Parathyroid adenoma (tissue), 2 donors: ENCODE results near the gene RARS1.
"Not testable (repeated sequence)": the region's sequence is repeated elsewhere in the genome, so short reads cannot be mapped to it uniquely, and the experiment has no call there.

ENCODE experiments used
- H2AFZ ChIP-seq: fragments of 300-600 bp; sonication (generic); one replicate; pipeline ENCODE4 v1.7.0; 2017; ENCODE audit warnings: antibody characterized with exemption, mild to moderate bottlenecking
- H3K27ac ChIP-seq: fragments of 300-600 bp; sonication (generic); one replicate; pipeline ENCODE4 v1.7.0; 2017
- H3K27me3 ChIP-seq: fragments of 300-600 bp; sonication (generic); one replicate; pipeline ENCODE4 v1.7.0; 2017; ENCODE audit warnings: low read length; ENCODE audit not compliant: control insufficient read depth, insufficient read depth
- H3K36me3 ChIP-seq: fragments of 300-600 bp; sonication (generic); one replicate; pipeline ENCODE4 v1.7.0; 2017; ENCODE audit warnings: low read length; ENCODE audit not compliant: control insufficient read depth, insufficient read depth
- H3K4me1 ChIP-seq: fragments of 300-600 bp; sonication (generic); one replicate; pipeline ENCODE4 v1.7.0; 2017; ENCODE audit warnings: control low read depth
- H3K4me2 ChIP-seq: fragments of 300-600 bp; sonication (generic); one replicate; pipeline ENCODE4 v1.7.0; 2017; ENCODE audit warnings: low read length
- H3K4me3 ChIP-seq: fragments of 300-600 bp; sonication (generic); one replicate; pipeline ENCODE4 v1.7.0; 2017; ENCODE audit warnings: low read depth, low read length
- H3K79me2 ChIP-seq: fragments of 300-600 bp; sonication (generic); one replicate; pipeline ENCODE4 v1.7.0; 2017; ENCODE audit warnings: control low read depth
- H3K9ac ChIP-seq: fragments of 300-600 bp; sonication (generic); one replicate; pipeline ENCODE4 v1.7.0; 2017; ENCODE audit warnings: mild to moderate bottlenecking
- H3K9me3 ChIP-seq: fragments of 300-600 bp; sonication (generic); one replicate; pipeline ENCODE4 v1.7.0; 2017; ENCODE audit warnings: low read length; ENCODE audit not compliant: control insufficient read depth
- TF ChIP-seq, protein P1 (sequence below): fragments of 300-600 bp; sonication (generic); IDR thresholded peaks from one replicate; pipeline ENCODE4 v1.7.0; 2017; ENCODE audit warnings: antibody characterized with exemption, mild to moderate bottlenecking
- donor health status: primary hyperparathyroidism.

RARS1 gene

DNA sequence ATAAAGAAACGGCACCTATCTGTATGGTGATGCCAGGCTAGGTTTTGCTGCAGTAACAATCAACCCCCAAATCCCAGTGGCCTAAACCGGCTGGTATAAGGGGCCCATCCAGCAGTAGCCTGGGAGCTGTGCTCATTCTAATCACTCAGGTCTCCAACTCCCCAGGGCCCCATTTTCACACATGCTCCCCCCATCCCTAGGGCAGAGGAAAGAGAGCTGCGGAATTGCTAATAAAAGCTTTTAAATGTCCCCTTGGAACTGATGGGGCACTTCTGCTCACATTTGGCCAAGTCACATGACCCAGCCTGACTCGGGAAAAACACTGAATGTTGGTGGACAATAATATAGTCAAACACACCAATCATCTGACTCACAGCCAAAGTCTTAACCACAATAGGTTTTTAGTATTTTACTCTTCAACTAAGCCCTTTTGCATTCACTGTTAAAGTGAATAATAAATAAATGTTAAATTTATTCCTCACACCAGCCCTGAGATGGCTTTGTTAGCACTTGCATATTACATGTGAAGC lies 44.4 kb downstream of the RARS1 start:
- no peak overlapping the region for H3K4me3 ChIP-seq
- no peak overlapping the region for H3K9ac ChIP-seq
- H2AFZ ChIP-seq: no peak overlapping the region
- H3K27ac ChIP-seq: no peak overlapping the region
- no peaks in the 10 kb centered on the region for H3K27me3 ChIP-seq
- peaks cover 3% of the 10 kb centered on the region for H3K4me1 ChIP-seq
- TF ChIP-seq, protein P1, sequence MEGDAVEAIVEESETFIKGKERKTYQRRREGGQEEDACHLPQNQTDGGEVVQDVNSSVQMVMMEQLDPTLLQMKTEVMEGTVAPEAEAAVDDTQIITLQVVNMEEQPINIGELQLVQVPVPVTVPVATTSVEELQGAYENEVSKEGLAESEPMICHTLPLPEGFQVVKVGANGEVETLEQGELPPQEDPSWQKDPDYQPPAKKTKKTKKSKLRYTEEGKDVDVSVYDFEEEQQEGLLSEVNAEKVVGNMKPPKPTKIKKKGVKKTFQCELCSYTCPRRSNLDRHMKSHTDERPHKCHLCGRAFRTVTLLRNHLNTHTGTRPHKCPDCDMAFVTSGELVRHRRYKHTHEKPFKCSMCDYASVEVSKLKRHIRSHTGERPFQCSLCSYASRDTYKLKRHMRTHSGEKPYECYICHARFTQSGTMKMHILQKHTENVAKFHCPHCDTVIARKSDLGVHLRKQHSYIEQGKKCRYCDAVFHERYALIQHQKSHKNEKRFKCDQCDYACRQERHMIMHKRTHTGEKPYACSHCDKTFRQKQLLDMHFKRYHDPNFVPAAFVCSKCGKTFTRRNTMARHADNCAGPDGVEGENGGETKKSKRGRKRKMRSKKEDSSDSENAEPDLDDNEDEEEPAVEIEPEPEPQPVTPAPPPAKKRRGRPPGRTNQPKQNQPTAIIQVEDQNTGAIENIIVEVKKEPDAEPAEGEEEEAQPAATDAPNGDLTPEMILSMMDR: no peak
- H3K9me3 ChIP-seq: no peaks in the 10 kb centered on the region
- H3K36me3 ChIP-seq: no peaks in the 10 kb centered on the region
- no peak overlapping the region for H3K4me2 ChIP-seq
- no peaks in the 10 kb centered on the region for H3K79me2 ChIP-seq

GRCh38 chr5:168531191-168531590 lies 44.9 kb downstream of the RARS1 start:
- Histone ChIP-seq H3K9me3 (no peaks in the 10 kb centered on the region), H3K4me3 (no peak overlapping the region), H3K36me3 (no peaks in the 10 kb centered on the region), H2AFZ (no peak overlapping the region), H3K4me2 (no peak overlapping the region), H3K4me1 (peaks cover 3% of the 10 kb centered on the region), H3K9ac (no peak overlapping the region), H3K27me3 (no peaks in the 10 kb centered on the region), H3K27ac (no peak overlapping the region), H3K79me2 (no peaks in the 10 kb centered on the region)
- TF ChIP-seq, protein P1: no peak

DNA sequence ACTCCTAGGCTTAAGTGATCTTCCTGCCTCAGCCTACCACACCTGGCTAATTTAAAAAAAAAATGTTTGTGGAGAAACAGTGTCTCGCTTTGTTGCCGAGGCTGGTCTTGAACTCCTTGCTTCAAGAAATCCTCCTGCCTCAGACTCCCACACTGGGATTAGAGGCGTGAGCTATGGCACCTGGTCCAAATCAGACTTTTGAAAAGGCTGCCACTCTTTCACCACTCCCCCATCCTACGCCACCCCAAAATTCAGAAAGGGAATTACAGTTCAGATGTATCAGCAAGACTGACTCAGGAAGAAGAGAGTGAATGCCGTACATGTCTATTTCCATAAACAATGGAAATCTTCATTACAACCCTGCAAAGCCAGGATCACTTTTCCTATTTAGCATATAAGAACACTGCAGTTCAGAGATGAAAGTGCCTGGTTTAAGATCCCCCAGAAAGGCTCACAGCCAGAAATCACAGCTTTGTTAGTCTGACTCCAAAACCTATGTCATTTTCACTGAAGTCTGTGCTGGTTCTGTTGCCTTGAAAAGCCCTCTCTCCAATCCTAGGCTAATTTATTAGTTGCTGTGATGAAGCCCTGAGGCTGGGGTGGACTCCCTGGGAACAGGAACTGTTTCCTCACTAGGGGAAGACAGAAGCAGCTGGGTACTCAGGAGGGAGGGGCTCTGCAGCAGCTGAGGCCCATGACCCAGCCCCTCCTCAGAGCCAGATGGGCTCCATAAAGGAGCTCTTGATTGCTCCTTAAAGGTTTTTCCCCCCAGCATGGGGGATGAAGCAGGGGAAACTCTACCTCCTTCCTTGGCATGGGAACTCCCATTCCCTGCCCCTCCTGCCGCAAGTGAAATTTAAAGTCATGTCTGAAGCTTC lies 46.0 kb downstream of the RARS1 start:
- TF ChIP-seq, protein P1: no peak
- Histone ChIP-seq H3K4me3 (no peak overlapping the region), H3K79me2 (no peaks in the 10 kb centered on the region), H3K4me1 (peaks cover 3% of the 10 kb centered on the region), H3K36me3 (no peaks in the 10 kb centered on the region), H3K9me3 (no peaks in the 10 kb centered on the region), H3K9ac (no peak overlapping the region), H2AFZ (no peak overlapping the region), H3K27ac (no peak overlapping the region), H3K27me3 (no peaks in the 10 kb centered on the region), H3K4me2 (no peak overlapping the region)

DNA sequence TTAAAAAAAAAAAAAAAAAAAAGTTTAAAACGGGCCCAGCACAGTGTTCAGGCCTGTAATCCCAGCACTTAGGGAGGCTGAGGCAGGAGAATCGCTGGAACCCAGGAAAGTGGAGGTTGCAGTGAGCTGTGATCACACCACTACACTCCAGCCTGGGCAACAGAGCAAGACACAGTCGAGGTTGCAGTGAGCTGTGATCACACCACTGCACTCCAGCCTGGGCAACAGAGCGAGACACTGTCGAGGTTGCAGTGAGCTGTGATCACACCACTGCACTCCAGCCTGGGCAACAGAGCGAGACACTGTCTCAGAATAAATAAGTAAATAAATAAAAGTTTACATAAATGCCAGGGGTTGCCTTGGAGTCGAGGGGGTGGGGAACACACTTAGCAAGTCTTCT lies 48.1 kb downstream of the RARS1 start:
- not testable (repeated sequence) for H3K9me3 ChIP-seq, H3K9ac ChIP-seq, H3K27ac ChIP-seq, H3K4me3 ChIP-seq, H3K4me2 ChIP-seq, H3K27me3 ChIP-seq, H2AFZ ChIP-seq, H3K4me1 ChIP-seq, H3K36me3 ChIP-seq, H3K79me2 ChIP-seq

DNA sequence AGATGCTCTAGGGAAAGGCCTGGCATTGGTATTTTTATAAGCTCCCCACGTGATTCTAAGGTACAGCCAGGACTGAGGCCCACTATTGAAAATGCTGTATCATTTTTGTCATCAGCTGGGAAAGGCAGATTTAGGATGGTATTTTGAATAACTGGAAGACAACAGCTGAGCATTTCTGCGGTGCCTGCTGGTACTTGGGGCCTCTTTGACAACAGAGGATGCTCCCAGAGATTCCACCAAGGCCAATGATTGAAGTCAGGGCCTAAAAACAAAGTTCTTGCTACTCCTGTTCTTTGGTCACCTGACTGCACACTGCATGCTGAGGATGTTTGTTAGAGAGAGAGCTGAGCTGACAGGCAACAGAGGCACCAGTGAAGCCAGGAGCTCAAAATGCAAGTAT lies 50.9 kb downstream of the RARS1 start:
- H3K79me2 ChIP-seq: no peaks in the 10 kb centered on the region
- no peaks in the 10 kb centered on the region for H3K27me3 ChIP-seq
- TF ChIP-seq, protein P1: no peak

More for the DNA sequence above, 50.9 kb downstream of the RARS1 start:
- no peaks in the 10 kb centered on the region for H3K9me3 ChIP-seq
- no peak overlapping the region for H2AFZ ChIP-seq
- no peak overlapping the region for H3K4me2 ChIP-seq
- no peaks in the 10 kb centered on the region for H3K4me1 ChIP-seq
- no peak overlapping the region for H3K9ac ChIP-seq
- no peak overlapping the region for H3K27ac ChIP-seq
- no peaks in the 10 kb centered on the region for H3K36me3 ChIP-seq
- H3K4me3 ChIP-seq: no peak overlapping the region
